Epithelial cell of proximal tubule (primary cell): ENCODE data around the gene PSMG3. TPM values are rescaled to one million over a fixed set of nuclear protein-coding genes. Genes with fewer than 3 reads are reported as not detected.

Experiments
- DNase-seq: peaks from one replicate; pipeline ENCODE4 v3.0.0-alpha.2; 2011; ENCODE audit warnings: low read depth
- H3K4me3 ChIP-seq: 2 replicates; pipeline ENCODE4 v1.5.1; 2011; ENCODE audit warnings: low read depth, mild to moderate bottlenecking, low read length
- total RNA-seq: library from RNA; depleted of rRNA; stranded (reverse); fragments of >200 nt; gene quantifications from 2 replicates; pipeline ENCODE4 v1.2.3, GENCODE V29; 2015
- TF ChIP-seq, protein P1 (sequence below): conservative IDR thresholded peaks from 2 replicates; pipeline ENCODE4 v1.5.1; 2012; ENCODE audit warnings: low read depth, mild to moderate bottlenecking, low read length

PSMG3 gene
- total RNA-seq, 1 donor from 2014 or later: 55.4 TPM

DNA sequence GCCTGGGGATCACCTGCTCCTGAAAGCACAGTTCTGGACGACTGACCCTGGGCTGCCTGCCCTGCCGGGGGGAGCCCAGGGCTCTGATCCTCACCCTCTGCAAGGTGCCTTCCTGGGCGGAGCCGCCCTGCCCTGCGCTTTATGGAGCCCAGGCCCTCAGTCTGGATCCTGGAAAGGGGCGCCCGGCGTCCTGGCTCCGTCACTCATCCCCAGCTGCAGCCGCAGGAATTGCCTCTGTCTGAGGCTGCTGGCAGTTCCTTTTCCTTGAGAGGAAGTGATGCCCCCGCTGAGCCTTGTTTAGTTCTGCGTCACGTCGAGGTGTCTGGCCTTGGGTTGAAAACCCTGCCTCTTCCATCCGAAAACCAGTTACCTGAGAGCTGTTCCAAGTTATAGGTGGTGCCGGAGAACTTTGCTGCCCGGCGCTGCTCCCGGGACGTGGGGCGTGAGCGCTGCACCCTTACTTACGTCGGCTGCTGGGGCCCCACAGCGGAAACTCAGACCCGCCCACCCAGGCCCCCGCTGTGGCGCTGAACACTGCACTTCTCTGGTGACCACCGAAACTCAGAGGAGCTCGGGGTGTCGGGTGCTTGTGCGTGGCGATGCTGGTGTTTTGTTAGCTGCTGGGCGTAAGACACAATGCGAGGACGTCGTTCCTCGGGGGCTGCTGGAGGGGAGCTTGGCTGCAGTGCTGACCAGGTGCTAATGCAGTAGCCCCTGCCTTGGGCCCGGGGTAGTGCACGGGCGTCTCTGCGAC lies 34.0 kb downstream of the PSMG3 start:
- TF ChIP-seq, protein P1, sequence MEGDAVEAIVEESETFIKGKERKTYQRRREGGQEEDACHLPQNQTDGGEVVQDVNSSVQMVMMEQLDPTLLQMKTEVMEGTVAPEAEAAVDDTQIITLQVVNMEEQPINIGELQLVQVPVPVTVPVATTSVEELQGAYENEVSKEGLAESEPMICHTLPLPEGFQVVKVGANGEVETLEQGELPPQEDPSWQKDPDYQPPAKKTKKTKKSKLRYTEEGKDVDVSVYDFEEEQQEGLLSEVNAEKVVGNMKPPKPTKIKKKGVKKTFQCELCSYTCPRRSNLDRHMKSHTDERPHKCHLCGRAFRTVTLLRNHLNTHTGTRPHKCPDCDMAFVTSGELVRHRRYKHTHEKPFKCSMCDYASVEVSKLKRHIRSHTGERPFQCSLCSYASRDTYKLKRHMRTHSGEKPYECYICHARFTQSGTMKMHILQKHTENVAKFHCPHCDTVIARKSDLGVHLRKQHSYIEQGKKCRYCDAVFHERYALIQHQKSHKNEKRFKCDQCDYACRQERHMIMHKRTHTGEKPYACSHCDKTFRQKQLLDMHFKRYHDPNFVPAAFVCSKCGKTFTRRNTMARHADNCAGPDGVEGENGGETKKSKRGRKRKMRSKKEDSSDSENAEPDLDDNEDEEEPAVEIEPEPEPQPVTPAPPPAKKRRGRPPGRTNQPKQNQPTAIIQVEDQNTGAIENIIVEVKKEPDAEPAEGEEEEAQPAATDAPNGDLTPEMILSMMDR: no peak
- no peak for DNase-seq
- no peak overlapping the region for H3K4me3 ChIP-seq

DNA sequence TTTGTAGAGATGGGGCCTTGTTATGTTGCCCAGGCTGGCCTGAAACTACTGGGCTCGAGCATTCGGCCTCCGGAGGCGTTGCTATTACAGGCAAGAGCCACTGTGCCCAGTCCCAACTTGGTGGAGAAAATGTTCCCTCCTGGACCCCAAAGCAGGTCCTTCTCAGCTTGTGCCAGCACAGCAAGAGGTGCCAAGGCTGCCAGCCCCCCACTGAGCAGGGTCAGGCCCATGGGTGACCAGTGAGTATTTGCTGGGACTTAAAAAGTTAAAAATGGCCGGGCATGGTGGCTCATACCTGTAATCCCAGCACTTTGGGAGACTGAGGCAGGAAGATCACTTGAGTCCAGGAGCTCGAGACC lies 34.8 kb downstream of the PSMG3 start:
- DNase-seq: no peak
- H3K4me3 ChIP-seq: no peak overlapping the region
- TF ChIP-seq, protein P1: no peak

DNA sequence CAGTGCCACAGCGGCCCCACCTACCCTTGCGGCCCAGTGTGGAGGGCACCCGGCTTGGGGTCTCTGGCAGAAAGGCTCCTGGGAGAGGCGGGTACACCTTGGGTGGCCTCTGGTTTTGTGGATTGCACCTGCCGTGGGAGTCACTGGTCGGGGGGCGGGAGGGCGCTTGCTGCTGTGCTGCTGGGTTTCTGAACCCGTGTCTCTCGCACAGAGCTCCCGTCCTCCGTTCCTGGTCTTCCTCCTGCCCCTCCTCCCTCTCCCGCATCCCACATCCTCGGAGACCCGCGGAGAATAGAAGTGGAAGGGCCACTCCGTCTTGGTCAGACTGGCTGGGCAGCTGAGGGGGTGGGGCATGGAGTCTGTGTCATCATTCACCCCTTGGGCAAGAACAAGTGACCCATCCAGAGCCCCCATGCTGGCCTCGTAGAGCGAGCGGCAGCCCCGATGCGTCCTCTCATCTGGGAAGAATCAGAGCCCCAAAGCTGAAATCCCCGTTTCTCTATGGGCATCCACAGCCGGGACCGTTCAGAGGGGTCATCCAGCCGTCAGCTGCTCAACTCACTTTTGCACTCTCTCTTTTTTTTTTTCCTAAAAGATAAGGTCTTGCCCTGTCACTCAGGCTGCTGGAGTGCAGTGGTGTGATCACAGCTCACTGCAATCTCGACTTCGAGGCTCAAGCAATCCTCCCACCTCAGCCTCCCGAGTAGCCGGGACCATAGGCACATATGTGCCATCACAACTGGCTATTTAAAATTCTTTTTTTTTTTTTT lies 35.3 kb downstream of the PSMG3 start:
- no peak overlapping the region for H3K4me3 ChIP-seq
- no peak for DNase-seq
- TF ChIP-seq, protein P1: no peak

DNA sequence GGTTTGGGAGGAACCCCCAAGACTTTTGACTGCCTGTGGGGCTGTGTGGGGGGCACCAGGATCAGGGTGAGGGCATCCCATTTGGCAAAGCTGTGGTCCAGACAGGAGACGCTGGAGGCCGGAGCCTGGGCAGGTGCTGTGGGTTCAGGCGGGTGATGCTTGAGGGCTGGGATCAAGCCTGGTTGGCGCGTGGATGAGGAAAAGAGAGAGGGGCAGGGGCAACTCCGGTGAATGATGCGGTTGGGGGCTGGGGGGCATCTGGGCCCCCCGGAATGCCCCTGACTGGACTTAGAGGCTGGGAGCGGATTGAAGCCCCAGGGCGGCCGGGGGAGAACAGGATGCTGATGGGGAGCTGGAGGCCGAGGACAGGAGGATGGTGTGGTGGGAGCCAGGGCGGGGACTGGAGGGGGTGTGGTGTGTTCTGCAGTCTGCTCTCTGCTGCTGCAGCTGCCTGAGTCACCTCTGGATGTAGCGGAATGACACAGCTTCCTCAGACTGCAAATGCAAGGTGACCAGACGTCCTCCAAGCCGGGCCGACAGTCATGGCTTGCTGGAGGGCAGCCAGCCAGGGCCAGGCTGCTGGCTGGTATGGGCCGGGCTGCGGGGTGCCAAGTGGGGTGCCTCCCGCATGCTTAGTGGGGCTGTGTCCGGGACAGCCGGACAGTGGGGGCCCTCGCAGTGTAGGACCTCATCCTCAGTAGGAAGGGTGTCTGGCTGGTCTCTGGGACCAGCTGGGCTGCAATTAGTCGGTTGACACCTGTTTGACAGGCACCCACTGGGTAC lies 36.1 kb downstream of the PSMG3 start:
- DNase-seq: no peak
- no peak overlapping the region for H3K4me3 ChIP-seq
- TF ChIP-seq, protein P1: no peak

DNA sequence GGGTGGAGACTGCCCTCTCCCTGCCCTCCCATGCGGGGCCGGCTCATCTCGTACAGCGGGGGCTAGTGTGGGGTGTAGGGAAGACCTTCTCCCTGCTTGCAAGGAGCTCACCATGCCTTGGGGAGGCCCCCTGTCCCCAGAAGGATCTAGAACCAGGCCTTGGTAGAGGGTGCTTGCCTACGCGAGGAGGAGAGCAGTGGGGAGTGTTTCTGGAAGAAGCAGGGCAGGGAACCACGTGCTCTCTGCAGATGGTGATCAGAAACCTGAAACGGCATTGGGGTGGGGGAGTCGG lies 36.6 kb downstream of the PSMG3 start:
- TF ChIP-seq, protein P1: no peak
- H3K4me3 ChIP-seq: peak overlapping the region; percentile 70
- DNase-seq: no peak

DNA sequence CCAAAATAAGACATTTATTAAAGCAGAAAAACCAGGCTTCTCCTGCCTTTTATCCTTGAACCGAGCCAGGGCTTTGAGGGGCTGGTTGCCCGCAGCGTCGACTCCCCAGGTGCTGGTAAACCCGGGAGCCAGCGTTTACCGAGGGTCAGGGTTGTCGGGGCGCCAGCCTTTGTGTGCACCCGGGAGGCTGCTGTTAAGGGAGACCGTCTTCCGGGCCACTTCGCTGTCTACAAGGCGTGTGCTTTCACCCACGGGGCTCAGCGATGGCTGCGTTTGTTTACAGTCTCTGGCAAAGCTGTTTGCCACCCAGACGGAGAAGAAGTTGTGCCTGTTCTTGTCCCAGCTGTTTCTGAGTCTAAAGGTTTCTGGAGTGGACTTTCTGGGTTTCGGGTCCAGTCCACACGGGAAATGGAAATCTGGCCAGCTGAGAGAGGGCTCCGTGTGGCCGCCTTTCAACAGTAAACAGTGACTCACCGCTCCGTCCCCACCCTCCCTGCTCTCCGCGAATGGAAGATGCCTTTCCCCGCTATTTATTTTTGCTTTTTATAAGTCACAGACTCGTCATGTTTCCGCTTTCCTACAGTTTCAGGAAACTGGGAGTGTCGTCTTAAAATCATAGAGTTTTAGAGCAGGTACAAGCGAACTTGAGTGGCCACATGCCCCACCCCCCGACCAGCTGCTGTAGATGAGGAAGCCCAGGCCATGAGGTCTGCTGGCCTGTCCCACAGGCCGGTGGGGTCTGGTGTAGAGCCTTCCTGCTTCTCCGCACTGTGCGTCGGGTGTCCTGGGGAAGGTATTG lies 37.2 kb downstream of the PSMG3 start:
- peak overlapping the region; percentile 70 for H3K4me3 ChIP-seq
- DNase-seq: no peak
- TF ChIP-seq, protein P1: no peak
